K562 (cell line): ENCODE results near the gene PLAAT5. TPM values are rescaled to one million over a fixed set of nuclear protein-coding genes. Genes with fewer than 3 reads are reported as not detected.

Source experiments
- ATAC-seq: fragments of 200-7000 bp; cut with Tn5 transposase; 3 replicates; pipeline ENCODE4 v1.9.1; 2020; ENCODE audit warnings: moderate library complexity
- BruUV-seq: library from RNA; stranded (reverse); fragments of 400-500 nt; replicated peaks from 2 replicates; lab custom pipeline; 2021; lab: Mats Ljungman, UMichigan
- CTCF ChIA-PET: fragments of 300-600 bp; formaldehyde crosslinking; extraction: SDS; loops from one replicate; lab custom pipeline; 2021; ENCODE audit warnings: low intra/inter-chr PET ratio; lab: Yijun Ruan, JAX
- POLR2A ChIA-PET: fragments of 300-600, 350-650 bp; sonication (Branson Sonifier 250); formaldehyde crosslinking; extraction: SDS; loops from one replicate; lab custom pipeline; 2021; ENCODE audit warnings: antibody characterized with exemption, inconsistent platforms; lab: Yijun Ruan, JAX
- DNase-seq, 4 experiments: peaks; one replicate each; pipeline versions ENCODE4 v3.0.0 to v3.0.0-alpha.2; 2011 to 2018; ENCODE audit warnings: low spot score in 3 of 4, mixed read lengths in 3 of 4; ENCODE audit errors: extremely low read depth in 1 of 4
- FAIRE-seq: peaks from 2 replicates; lab custom pipeline; 2011; peaks lifted over from hg19 to GRCh38; lab: Jason Lieb, UNC
- H2AFZ ChIP-seq: 2 replicates; pipeline ENCODE4 v1.6.0; 2011; ENCODE audit warnings: low read depth, low read length, control low read depth, inconsistent platforms
- H3K27ac ChIP-seq: fragments of 200-600 bp; 3 replicates; pipeline ENCODE4 v1.8.0; 2011; ENCODE audit warnings: low read depth, mild to moderate bottlenecking, control low read depth, inconsistent platforms, low read length, moderate library complexity, mixed read lengths; ENCODE audit errors: extremely low read depth
- H3K27me3 ChIP-seq, 2 experiments: fragments of 300-600 bp in 1 of 2; 2 replicates in 1 of 2; 3 replicates in 1 of 2; pipeline versions ENCODE4 v1.6.0 to v1.8.0; 2011; ENCODE audit warnings: inconsistent platforms in 2 of 2, low read length in 2 of 2, mild to moderate bottlenecking in 1 of 2, mixed read lengths in 1 of 2, moderate library complexity in 1 of 2; ENCODE audit not compliant: control insufficient read depth in 2 of 2, insufficient read depth in 2 of 2
- H3K36me3 ChIP-seq: fragments of 300-600 bp; 3 replicates; pipeline ENCODE4 v1.8.0; 2011; ENCODE audit warnings: mild to moderate bottlenecking, low read length, inconsistent platforms; ENCODE audit not compliant: control insufficient read depth, insufficient read depth
- H3K4me1 ChIP-seq, 2 experiments: fragments of 200-600 bp in 1 of 2; replicated peaks in 1 of 2; 2 replicates in 1 of 2; 3 replicates in 1 of 2; pipeline versions ENCODE4 v1.5.1 to v1.8.0; 2011; ENCODE audit warnings: inconsistent platforms in 2 of 2, low read length in 2 of 2, mild to moderate bottlenecking in 1 of 2, mixed read lengths in 1 of 2, moderate library complexity in 1 of 2; ENCODE audit not compliant: control insufficient read depth in 2 of 2, insufficient read depth in 2 of 2
- H3K4me2 ChIP-seq: 2 replicates; pipeline ENCODE4 v1.6.1; 2011; ENCODE audit warnings: low read length, control low read depth, inconsistent platforms, mixed read lengths; ENCODE audit not compliant: insufficient read depth
- H3K4me3 ChIP-seq: fragments of 200-600 bp; sonication (generic), shearing (Covaris generic); 2 replicates; pipeline ENCODE4 v1.5.1; 2016; ENCODE audit warnings: control low read depth, inconsistent platforms
- H3K79me2 ChIP-seq: fragments of 200-600 bp; 3 replicates; pipeline ENCODE4 v1.8.0; 2011; ENCODE audit warnings: low read length, inconsistent platforms; ENCODE audit not compliant: control insufficient read depth, insufficient read depth
- H3K9ac ChIP-seq, 2 experiments: 2 replicates each; pipeline versions ENCODE4 v1.6.0 to v1.6.1; 2011; ENCODE audit warnings: low read depth in 2 of 2, low read length in 2 of 2, control low read depth in 1 of 2, inconsistent platforms in 1 of 2, mild to moderate bottlenecking in 1 of 2, mixed read lengths in 1 of 2; ENCODE audit not compliant: insufficient read depth in 1 of 2
- H3K9me1 ChIP-seq: one replicate; pipeline ENCODE4 v1.6.0; 2011; ENCODE audit warnings: inconsistent platforms, mild to moderate bottlenecking, low read length, moderate library complexity; ENCODE audit not compliant: control insufficient read depth, insufficient read depth
- H3K9me3 ChIP-seq: replicated peaks from 2 replicates; pipeline ENCODE4 v1.5.1; 2011; ENCODE audit warnings: low read depth, low read length, inconsistent platforms; ENCODE audit not compliant: control insufficient read depth, insufficient read depth
- H4K20me1 ChIP-seq: replicated peaks from 2 replicates; pipeline ENCODE4 v1.6.1; 2011; ENCODE audit warnings: low read length, inconsistent platforms, mixed read lengths; ENCODE audit not compliant: control insufficient read depth, insufficient read depth
- ETS2 ChIP-seq: IDR thresholded peaks from 2 replicates; pipeline ENCODE4 v1.6.1; 2016; ENCODE audit warnings: borderline replicate concordance, missing genetic modification characterization, mild to moderate bottlenecking, moderate library complexity, missing compliant biosample characterization; ENCODE audit not compliant: poor library complexity, severe bottlenecking
- FOXP1 ChIP-seq: sonication (generic); formaldehyde crosslinking; IDR thresholded peaks from 2 replicates; pipeline ENCODE4 v1.8.0; 2022; ENCODE audit warnings: mild to moderate bottlenecking, missing genetic modification reagents
- LEF1 ChIP-seq: fragments of 450-650 bp; IDR thresholded peaks from 2 replicates; pipeline ENCODE4 v1.6.1; 2016; ENCODE audit warnings: mild to moderate bottlenecking
- MXI1 ChIP-seq: IDR thresholded peaks from 2 replicates; pipeline ENCODE4 v1.6.1; 2011; ENCODE audit warnings: low read depth, mild to moderate bottlenecking, improper control_type of control experiment, low read length
- PHF20 ChIP-seq: fragments of 450-650 bp; IDR thresholded peaks from 2 replicates; pipeline ENCODE4 v1.6.1; 2018; ENCODE audit not compliant: partially characterized antibody
- RFX7 ChIP-seq: fragments of 250-450 bp; sonication (Bioruptor Pico); IDR thresholded peaks from 2 replicates; pipeline ENCODE4 v1.5.1; 2021; ENCODE audit warnings: mild to moderate bottlenecking
- SNRNP70 ChIP-seq: fragments of 200-400 bp; formaldehyde crosslinking; optimal IDR thresholded peaks from 2 replicates; pipeline ENCODE3; 2017; ENCODE audit warnings: low read depth, low read length
- TCF7 ChIP-seq: sonication (generic); IDR thresholded peaks from 2 replicates; pipeline ENCODE4 v1.6.1; 2016; ENCODE audit warnings: antibody characterized with exemption, borderline replicate concordance
- ZNF12 ChIP-seq: sonication (generic); formaldehyde crosslinking; IDR thresholded peaks from 2 replicates; pipeline ENCODE4 v1.4.0; 2020; ENCODE audit warnings: mild to moderate bottlenecking, missing genetic modification reagents
- ZNF143 ChIP-seq: sonication (generic); formaldehyde crosslinking; IDR thresholded peaks from 2 replicates; pipeline ENCODE4 v1.9.0; 2022; ENCODE audit warnings: mild to moderate bottlenecking, missing genetic modification reagents
- ZNF408 ChIP-seq: fragments of 250-450 bp; sonication (Bioruptor Pico); IDR thresholded peaks from 2 replicates; pipeline ENCODE4 v1.4.0; 2020; ENCODE audit warnings: low read depth, mild to moderate bottlenecking, moderate library complexity
- ZNF561 ChIP-seq: fragments of 450-650 bp; formaldehyde crosslinking; conservative IDR thresholded peaks from 2 replicates; pipeline ENCODE4 v1.4.0; 2020; ENCODE audit warnings: mild to moderate bottlenecking, moderate library complexity
- WGBS: fragments of 100-300 bp; shearing (Covaris generic); methylation state at CpG from one replicate; pipeline ENCODE4 v1.1.6; 2016; ENCODE audit warnings: low coverage, mixed read lengths; ENCODE audit not compliant: insufficient coverage; ENCODE audit errors: missing lambda C conversion rate; 5-methylcytosine and 5-hydroxymethylcytosine counted together
- in situ Hi-C: fragments of 300-500 bp; cut with MboI; formaldehyde crosslinking; loops from 4 replicates; pipeline ENCODE4 v1.15.0; 2018; ENCODE audit warnings: inconsistent platforms, mixed read lengths
- intact Hi-C: fragments of 100-400 bp; cut with micrococcal nuclease; formaldehyde crosslinking; loops from 2 replicates; pipeline ENCODE4 v1.14.2; 2022
- polyA plus RNA-seq, 8 experiments: library from polyadenylated mRNA; depleted of rRNA in 4 of 8; stranded (reverse) in 5 of 8; unstranded in 3 of 8; fragments of >200 nt; fragmentation: Nextera tagmentation in 2 of 8; fragmentation: Illumina TruSeq in 1 of 8; extraction: Ambion mirVana in 2 of 8; extraction: Trizol in 1 of 8; gene quantifications; 2 replicates each; pipeline versions ENCODE4 v1.2.1 to v1.2.3, GENCODE V29; 2011 to 2014; ENCODE audit warnings: inconsistent platforms in 1 of 8, missing spikeins in 1 of 8
- total RNA-seq, 7 experiments: library from RNA; depleted of rRNA in 6 of 7; stranded (reverse); fragments of >200 nt in 6 of 7; fragmentation: Illumina TruSeq in 2 of 7; extraction: Trizol in 2 of 7; gene quantifications; 2 replicates each; pipeline versions ENCODE4 v1.2.1 to v1.2.3, GENCODE V29; 2011 to 2021; ENCODE audit warnings: low replicate concordance in 1 of 7
- TF ChIP-seq, protein P1 (sequence below): fragments of 250-450 bp; sonication (Bioruptor Pico); IDR thresholded peaks from 2 replicates; pipeline ENCODE4 v1.8.0; 2022; ENCODE audit warnings: inconsistent platforms, mild to moderate bottlenecking, moderate library complexity, borderline replicate concordance

The PLAAT5 gene
- total and polyA plus RNA-seq, 9 of the 15 experiments (the other 6 are each of a cell fraction or from before 2014, with no cell fraction given) = not detected

DNA sequence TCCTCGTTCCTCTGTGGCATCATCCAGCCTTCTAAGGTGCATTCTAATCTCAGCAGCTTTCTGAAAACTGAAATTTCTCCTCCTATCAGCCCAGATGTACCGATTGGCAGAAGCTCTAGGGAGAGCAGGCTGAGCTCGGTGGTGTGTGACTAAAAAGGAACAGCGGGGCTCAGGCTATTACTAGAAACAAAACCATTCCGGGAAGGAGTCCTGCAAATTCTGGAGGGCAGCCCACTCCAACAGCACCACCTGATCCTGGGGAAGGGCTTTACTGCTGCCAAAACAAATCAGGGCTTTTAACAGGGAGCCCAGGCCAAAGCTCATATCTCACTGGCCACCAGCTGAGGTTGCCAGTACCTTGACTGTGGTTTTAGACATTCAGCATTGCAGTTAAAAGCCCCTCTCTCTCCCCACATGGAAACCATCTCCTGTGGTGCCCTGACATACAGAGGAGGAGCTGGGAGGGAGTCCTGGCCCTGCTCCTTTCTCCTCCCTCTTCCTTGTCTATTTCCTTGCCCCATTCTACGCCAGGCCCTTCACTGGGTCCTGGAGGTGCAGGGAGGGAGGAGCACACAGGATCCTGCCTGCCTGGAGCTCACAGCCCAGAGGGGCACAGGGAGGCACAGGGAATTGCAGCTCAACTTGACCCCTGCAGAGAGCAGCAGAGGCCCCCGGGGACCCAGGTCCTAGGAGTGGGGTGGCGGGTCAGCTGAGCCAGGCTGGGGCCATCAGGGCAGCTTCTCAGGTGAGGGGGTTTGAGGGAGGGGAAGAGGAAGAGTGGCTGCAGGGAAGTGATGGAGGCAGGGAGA is 46.5 kb upstream of the PLAAT5 start:
- Histone ChIP-seq H3K79me2 (no peaks in the 10 kb centered on the region), H3K4me1 (peaks cover 27 to 48% of the 10 kb centered on the region in 2 experiments), H3K9me3 (no peaks in the 10 kb centered on the region)
- no TSS peak for BruUV-seq
- TF ChIP-seq ZNF408 = no peak
- TF ChIP-seq ETS2 (tag) = no peak
- TF ChIP-seq MXI1 = no peak
- no peak for TF ChIP-seq SNRNP70
- TF ChIP-seq RFX7 = no peak
- no peak for TF ChIP-seq ZNF561
- no peak for TF ChIP-seq ZNF143 (CRISPR knock-in tag)
- TF ChIP-seq PHF20 = no peak
- no peak for TF ChIP-seq ZNF12 (CRISPR knock-in tag)
- TF ChIP-seq, protein P1, sequence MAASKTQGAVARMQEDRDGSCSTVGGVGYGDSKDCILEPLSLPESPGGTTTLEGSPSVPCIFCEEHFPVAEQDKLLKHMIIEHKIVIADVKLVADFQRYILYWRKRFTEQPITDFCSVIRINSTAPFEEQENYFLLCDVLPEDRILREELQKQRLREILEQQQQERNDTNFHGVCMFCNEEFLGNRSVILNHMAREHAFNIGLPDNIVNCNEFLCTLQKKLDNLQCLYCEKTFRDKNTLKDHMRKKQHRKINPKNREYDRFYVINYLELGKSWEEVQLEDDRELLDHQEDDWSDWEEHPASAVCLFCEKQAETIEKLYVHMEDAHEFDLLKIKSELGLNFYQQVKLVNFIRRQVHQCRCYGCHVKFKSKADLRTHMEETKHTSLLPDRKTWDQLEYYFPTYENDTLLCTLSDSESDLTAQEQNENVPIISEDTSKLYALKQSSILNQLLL (CRISPR knock-in tag) = no peak
- TF ChIP-seq FOXP1 (CRISPR knock-in tag) = no peak
- TF ChIP-seq LEF1 = no peak
- TF ChIP-seq TCF7 = no peak
- TF ChIP-seq, all 486 proteins: peak for 0
- in situ Hi-C loops = no loop called here
- no peaks in the 10 kb centered on the region for H3K9me1 ChIP-seq
- peak overlapping the region in 1 of 2 experiments; percentile 80; a peak in 1 of 4 replicates for H3K9ac ChIP-seq
- no peak for FAIRE-seq
- H4K20me1 ChIP-seq = no peaks in the 10 kb centered on the region
- ChIA-PET POLR2A (interaction anchor here (0.7 to 1.3 kb wide), 4 partner anchors 9 to 128 kb away, joined by 3 to 7 read pairs (median 3); no protein-coding TSS in a partner anchor), CTCF (no interaction called here)
- peak overlapping the region; percentile 83 for H2AFZ ChIP-seq
- no peak overlapping the region; the same call in 2 of the 3 replicates for H3K27ac ChIP-seq
- 42% methylated on average over 7 of the region's 8 CpGs for WGBS
- H3K27me3 ChIP-seq = no peaks in the 10 kb centered on the region
- intact Hi-C loops = no loop called here
- peak overlapping the region; percentile 61; the same call in 1 of the 2 replicates for H3K4me2 ChIP-seq
- DNase-seq = peak in 1 of 4 experiments; percentile 7
- H3K4me3 ChIP-seq = no peak overlapping the region
- ATAC-seq = peak; percentile 20
- no peaks in the 10 kb centered on the region for H3K36me3 ChIP-seq
